COLO668 (cell line): ENCODE results near the gene ATRNL1.

Experiments used
- DNase-seq: peaks from one replicate; lab custom pipeline; 2025; ENCODE audit not compliant: unreplicated experiment; lab: John Stamatoyannopoulos, UW

ATRNL1 gene

GRCh38 chr10:115939101-115939854 is 846.1 kb downstream of the ATRNL1 start:
- no peak for DNase-seq

- DNase-seq, result no peak
Observed at GRCh38 chr10:115941361-115941771, 848.2 kb downstream of the ATRNL1 start.

- DNase-seq, result no peak
Observed at GRCh38 chr10:115942101-115942500, 848.9 kb downstream of the ATRNL1 start.

GRCh38 chr10:115944538-115944937 is 851.4 kb downstream of the ATRNL1 start:
- DNase-seq, result no peak

DNA sequence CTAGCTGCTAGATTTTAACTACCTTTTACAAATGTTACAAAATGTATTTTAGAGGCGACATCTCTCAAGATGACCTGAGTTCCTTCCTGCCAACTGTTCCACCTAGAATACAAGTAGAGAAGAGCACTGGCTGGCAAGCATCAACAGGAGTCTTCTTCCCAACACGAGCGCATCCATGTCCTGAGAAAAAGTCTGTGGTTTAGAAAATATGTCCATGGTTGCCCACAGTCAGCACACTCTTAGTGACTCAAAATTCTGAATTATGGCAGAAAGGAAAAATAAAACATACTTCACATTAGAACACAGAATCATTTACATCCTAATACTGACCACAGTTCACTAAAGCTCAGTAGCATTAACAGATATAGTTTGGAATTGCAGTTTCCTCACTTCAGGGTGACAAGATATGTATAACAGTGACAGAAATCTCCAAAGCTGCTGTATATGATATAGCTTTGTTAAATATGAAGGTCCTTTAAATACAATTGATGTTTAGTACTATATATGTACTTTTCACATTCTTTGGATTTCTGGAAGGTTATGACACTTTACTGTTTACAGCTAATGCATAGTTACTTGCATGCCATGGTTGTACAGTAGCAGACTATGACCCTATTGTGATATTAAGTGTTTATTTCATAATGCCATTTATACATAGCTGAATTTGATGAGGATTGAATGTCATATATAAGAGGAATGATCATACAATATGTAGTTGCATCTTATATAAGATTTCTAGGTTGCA is 852.7 kb downstream of the ATRNL1 start:
- no peak for DNase-seq

- no peak for DNase-seq
Observed at GRCh38 chr10:115947104-115947503, 853.9 kb downstream of the ATRNL1 start.

DNA sequence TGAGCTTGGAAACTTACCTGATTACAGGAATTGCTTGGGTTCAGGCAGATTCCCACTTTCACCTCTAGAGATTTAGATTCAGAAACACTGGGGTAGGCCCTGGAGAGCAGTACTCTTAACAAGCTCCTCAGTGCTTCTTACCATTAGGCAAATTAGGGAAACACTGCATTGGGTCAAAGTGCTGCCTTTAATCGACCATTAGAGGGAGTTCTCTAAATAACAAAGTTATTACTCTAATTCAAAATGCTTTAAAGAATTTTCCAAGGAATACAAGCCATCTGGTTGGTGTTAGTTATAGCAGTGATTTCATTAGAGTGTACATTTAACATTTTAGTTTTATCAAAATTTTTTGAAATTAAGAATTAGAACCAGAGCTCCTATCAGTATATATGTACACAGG is 855.3 kb downstream of the ATRNL1 start:
- DNase-seq, result no peak

- DNase-seq, result no peak
Observed at GRCh38 chr10:115949282-115949844, 856.2 kb downstream of the ATRNL1 start.

DNA sequence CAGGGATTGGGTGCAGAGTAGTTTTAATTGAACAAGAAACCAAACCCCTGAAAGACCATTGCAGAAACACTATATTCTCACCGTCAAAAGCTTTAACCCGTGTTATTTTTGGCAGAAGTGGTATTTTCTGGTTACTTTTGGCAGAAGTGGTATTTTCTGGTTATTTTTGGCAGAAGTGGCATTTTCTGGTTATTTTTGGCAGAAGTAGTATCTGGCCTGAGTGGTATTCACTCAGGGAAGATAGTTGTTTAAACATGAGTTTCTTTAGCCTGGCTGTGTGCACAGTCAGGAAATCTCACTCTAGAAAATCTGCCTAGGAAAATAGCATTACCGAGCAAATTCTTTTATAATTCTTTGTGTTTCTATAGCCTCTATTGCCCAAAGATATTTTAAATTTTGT is 857.2 kb downstream of the ATRNL1 start:
- DNase-seq, result no peak

DNA sequence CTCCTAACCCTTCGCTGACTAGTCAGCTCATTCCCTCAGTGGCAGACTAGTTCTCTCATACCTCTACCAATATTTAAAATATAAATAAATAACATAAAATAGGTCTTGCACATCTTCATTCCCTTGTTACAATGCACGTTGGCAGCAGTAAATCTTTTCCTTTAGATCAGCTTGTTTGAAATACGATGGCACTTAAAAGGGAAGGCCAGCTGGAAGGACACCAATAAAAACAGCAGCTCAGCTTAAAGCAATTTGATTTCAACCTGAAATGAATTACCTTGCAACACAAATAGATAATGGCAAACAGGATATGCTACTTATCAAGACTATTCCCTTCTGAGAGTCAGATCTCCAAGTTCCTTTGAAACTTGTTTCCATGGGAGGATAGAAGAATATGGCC is 858.1 kb downstream of the ATRNL1 start:
- no peak for DNase-seq

DNA sequence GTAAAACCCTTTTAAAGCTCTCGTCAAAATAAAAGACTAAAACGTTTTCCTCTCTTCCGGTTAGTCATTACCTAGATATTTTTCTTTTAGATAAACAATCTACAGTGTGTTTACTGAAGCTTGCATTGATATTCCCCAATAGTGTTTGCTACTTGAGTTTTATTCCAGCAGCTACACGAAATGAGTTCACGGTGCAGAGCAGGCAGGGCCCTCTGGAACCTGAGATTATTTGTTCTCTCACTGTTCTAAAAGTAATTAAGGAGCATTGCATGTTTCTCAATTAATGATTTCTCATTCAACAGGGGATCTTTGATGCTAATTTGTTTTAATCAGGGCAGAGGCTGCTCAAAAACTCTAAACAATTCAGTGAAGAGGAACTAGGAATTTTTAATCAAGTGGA is 860.1 kb downstream of the ATRNL1 start:
- no peak for DNase-seq

DNA sequence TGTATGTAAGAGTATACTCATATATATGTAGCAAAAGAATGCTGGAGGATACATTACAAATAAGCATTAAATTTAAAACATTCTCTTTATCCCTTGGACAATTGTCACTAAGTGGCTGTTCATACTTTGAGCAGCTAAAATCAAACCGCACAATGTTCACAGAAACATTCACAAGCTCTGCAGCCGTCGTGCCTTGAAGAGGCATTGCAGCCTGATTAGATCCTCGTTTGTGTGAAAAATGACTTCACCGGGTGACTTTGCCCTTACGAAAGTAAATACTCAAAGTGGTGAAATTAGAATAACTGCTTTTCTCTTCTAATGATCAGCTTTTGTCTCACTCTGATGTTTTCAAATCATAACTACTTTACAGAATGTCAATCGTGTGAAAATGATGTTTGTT is 860.8 kb downstream of the ATRNL1 start:
- DNase-seq, result no peak

DNA sequence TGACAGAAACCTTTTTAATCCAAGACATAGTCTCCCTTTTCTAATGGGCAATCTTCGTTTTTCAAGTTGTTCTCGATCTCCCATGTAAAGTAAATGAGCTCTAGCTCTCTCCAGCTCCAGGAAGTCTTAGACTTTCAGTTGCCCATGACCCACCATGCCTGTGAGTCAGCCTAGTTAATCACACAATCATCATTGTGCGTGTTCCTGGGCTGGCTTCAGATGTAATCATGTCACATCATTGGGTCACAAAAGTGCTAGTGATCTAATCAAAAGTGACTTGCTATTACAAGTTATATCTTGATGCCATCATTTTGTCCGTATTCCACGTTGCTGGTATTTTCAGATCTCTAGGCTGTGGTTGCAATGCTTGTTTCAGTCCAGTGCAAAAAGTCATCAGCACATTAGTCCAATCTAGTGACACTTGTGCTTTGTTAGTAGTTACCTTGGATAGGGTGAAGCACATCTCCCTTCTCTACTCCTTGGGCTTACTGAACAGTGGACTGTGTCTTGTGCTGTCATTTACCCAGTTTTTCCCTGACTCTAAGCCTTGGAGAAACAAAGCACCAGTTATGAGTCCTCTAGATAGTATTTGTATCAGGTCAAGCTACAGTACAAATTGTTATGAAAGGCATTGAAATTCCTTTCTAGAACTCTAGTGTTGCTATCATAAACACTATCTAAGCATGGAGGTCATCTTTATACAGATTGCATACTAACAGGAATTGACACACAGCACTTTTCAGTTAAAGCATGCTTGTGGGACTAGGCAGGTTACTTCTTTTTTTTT is 863.3 kb downstream of the ATRNL1 start:
- no peak for DNase-seq

GRCh38 chr10:115957012-115957399 is 863.8 kb downstream of the ATRNL1 start:
- no peak for DNase-seq

DNA sequence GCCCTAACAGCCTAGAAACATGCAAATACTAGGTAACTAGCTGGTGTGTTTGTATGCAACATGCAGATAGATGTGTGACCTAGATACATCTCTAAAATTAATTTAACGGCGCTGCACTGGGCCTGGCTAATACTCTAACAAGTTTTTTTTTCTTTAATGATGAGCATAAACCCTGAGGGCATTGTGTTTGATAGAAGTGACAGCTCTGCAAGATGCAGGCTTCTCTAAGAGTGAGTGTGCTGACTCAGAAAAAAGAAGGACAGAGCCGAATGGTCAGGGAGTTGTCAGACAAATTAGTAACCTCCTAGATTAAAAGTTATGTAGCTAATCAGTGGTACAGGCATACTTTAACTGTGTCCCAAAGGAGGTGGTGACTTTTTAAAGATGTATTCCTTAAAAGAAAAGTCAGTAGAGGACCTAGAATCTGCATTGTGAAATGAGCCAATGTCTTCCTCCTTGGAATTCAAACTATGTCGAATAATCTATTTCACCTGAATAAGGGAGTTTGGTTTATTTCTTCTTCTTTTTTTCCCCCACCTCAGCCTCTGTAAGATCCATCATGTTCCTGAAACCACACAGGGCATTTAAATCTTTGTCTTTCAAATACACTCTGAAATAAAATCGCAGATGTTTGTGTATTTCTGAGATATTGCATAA is 864.7 kb downstream of the ATRNL1 start:
- no peak for DNase-seq

GRCh38 chr10:115963848-115964247 is 870.7 kb downstream of the ATRNL1 start:
- no peak for DNase-seq

GRCh38 chr10:115964827-115965226 is 871.7 kb downstream of the ATRNL1 start:
- no peak for DNase-seq

GRCh38 chr10:115965376-115965775 is 872.2 kb downstream of the ATRNL1 start:
- no peak for DNase-seq

- DNase-seq, result no peak
Observed at GRCh38 chr10:115968236-115968635, 875.1 kb downstream of the ATRNL1 start.

DNA sequence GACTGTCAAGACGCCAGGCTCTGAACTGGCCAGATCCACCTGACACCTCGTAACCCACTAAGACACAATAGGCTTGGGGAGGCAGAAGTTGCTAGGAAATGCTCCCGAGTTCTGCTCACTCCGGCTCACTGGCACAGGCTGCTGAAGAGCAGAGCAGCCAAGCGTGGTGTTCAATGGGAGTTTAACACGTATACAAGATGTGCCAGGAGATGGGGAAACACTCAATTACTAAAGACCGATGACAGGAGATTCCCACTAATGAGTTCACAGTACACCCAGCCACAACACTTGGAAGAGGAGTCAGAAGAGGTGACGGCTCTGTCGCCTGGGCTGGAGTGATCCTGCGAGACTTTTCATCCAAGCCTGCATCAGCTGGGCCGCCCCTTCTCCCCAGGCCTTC is 876.4 kb downstream of the ATRNL1 start:
- DNase-seq, result no peak

- no peak for DNase-seq
Observed at GRCh38 chr10:115971921-115972320, 878.8 kb downstream of the ATRNL1 start.
